Stimulated activated memory B cell treated with anti-CD40 and anti-IgM and Interleukin-4, amounts not matched to agents 10 μg/mL and 1 μg/mL and 100 μg/mL, for 72 hours (primary cell): ENCODE results near the gene TUBB4B.
A peak's percentile ranks its signal among the peaks of the same experiment; 100 is the strongest.

Source experiments
- ATAC-seq: fragments of 150-1000 bp; cut with Tn5 transposase; 2 replicates; pipeline ENCODE4 v1.10.0; 2021
- H3K27ac Mint-ChIP-seq: one replicate; pipeline ENCODE4 v1.8.0; 2022; ENCODE audit warnings: mild to moderate bottlenecking, mixed read lengths
- H3K27me3 Mint-ChIP-seq: one replicate; pipeline ENCODE4 v1.8.0; 2022; ENCODE audit warnings: mixed read lengths
- H3K36me3 Mint-ChIP-seq: one replicate; pipeline ENCODE4 v1.8.0; 2022; ENCODE audit warnings: mixed read lengths
- H3K4me1 Mint-ChIP-seq: one replicate; pipeline ENCODE4 v1.8.0; 2022; ENCODE audit warnings: mixed read lengths
- H3K4me3 Mint-ChIP-seq: one replicate; pipeline ENCODE4 v1.8.0; 2022; ENCODE audit warnings: mild to moderate bottlenecking, moderate library complexity, mixed read lengths
- H3K9me3 Mint-ChIP-seq: one replicate; pipeline ENCODE4 v1.8.0; 2022; ENCODE audit warnings: mixed read lengths

Gene TUBB4B

DNA sequence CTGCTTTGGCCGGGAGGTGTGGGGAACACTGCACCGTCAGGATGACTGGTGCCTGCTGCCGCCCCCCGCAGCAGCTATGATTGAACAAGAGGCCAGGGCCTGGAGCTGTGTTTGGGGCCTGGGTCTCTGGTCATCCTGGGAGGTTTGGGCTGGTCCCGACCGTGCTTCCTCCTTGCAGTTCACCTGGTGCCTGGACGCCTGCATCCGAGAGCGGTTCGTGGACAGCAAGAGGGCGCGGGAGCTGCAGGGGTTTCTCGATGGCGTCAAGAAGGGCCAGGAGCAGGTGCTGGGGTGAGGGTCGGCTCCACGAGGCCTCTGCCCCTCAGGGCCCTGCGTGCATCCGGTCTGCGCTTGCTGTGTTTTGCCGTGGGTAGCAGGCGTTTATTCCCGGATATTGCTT, 23.0 kb downstream of the TUBB4B start:
- H3K27me3 Mint-ChIP-seq, result no peaks in the 10 kb centered on the region
- H3K9me3 Mint-ChIP-seq, result peaks cover 3% of the 10 kb centered on the region
- H3K36me3 Mint-ChIP-seq, result peaks cover 45% of the 10 kb centered on the region
- H3K4me1 Mint-ChIP-seq, result peaks cover 24% of the 10 kb centered on the region
- ATAC-seq, result no peak
- H3K27ac Mint-ChIP-seq, result no peak overlapping the region
- H3K4me3 Mint-ChIP-seq, result no peak overlapping the region

GRCh38 chr9:137265496-137266161, 24.5 kb downstream of the TUBB4B start:
- Mint-ChIP-seq H3K9me3 (peaks cover 3% of the 10 kb centered on the region), H3K36me3 (peaks cover 54% of the 10 kb centered on the region), H3K27me3 (no peaks in the 10 kb centered on the region), H3K4me1 (peaks cover 35% of the 10 kb centered on the region), H3K27ac (no peak overlapping the region), H3K4me3 (no peak overlapping the region)
- ATAC-seq, result no peak

- no peaks in the 10 kb centered on the region for H3K27me3 Mint-ChIP-seq
- H3K27ac Mint-ChIP-seq, result peak overlapping the region; percentile 37
- ATAC-seq, result no peak
- peaks cover 54% of the 10 kb centered on the region for H3K36me3 Mint-ChIP-seq
- peaks cover 39% of the 10 kb centered on the region for H3K4me1 Mint-ChIP-seq
- H3K9me3 Mint-ChIP-seq, result peaks cover 3% of the 10 kb centered on the region
- H3K4me3 Mint-ChIP-seq, result no peak overlapping the region
Measured at GRCh38 chr9:137266162-137266527, 25.1 kb downstream of the TUBB4B start.

DNA sequence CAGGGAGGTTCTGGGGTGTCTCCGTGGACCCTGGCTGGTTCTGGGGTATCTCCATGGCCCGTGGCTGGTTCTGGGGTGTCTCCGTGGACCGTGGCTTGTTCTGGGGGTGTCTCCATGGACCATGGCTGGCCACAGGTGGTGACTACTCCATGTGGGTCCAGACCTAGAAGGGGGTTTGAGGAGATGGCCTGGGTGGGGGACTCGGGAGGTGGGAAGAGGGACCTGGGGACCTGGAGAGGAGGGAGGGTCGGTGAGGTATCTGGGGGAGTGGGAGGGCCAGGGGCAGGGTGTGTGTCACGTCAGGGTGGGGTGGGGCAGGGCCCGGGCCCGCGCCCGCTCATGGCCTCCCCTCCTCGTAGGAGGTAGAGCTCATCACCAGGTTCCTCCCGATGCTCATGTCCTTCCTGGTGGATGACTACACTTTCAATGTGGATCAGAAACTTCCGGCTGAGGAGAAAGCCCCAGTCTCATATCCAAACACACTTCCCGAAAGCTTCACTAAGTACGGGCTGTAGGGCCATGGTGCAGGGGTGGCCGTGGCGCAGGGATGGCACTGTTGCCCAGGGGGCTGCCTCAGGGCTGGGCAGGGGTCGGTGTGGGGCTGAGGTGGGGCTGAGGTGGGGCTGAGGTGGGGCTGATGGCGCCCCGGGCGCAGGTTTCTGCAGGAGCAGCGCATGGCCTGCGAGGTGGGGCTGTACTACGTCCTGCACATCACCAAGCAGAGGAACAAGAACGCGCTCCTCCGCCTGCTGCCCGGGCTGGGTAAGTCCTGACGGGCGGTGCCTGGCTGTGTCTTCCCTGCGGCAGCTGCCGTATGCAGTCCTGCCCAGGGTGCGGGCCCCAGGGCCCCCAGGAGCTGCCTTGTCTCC, 25.7 kb downstream of the TUBB4B start:
- peak overlapping the region; percentile 76 for H3K27ac Mint-ChIP-seq
- peaks cover 3% of the 10 kb centered on the region for H3K9me3 Mint-ChIP-seq
- H3K27me3 Mint-ChIP-seq, result no peaks in the 10 kb centered on the region
- H3K4me3 Mint-ChIP-seq, result no peak overlapping the region
- H3K4me1 Mint-ChIP-seq, result peaks cover 38% of the 10 kb centered on the region
- no peak for ATAC-seq
- H3K36me3 Mint-ChIP-seq, result peaks cover 48% of the 10 kb centered on the region

DNA sequence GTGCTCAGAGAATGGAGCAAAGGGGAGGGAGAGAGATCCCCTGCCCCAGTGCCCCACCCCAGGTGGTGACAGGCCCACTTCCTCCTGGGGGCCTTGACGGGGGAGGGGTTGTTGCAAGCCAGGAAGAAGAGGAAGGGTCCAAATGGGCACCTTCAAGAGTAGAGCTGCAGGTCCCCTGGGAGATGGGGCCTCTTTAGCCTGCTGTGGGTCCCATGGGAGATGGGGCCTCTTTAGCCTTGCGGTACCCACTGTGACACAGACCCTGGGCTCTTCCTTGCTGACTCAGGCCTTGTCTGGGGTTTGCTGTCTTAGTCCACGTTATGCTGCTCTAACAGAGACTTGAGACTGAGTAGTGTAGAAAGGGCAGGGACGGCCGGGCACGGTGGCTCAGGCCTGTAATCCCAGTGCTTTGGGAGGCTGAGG, 26.9 kb downstream of the TUBB4B start:
- H3K4me1 Mint-ChIP-seq, result peaks cover 35% of the 10 kb centered on the region
- peak; percentile 87 for ATAC-seq
- peaks cover 45% of the 10 kb centered on the region for H3K36me3 Mint-ChIP-seq
- no peaks in the 10 kb centered on the region for H3K27me3 Mint-ChIP-seq
- H3K27ac Mint-ChIP-seq, result peak overlapping the region; percentile 76
- peak overlapping the region; percentile 81 for H3K4me3 Mint-ChIP-seq
- peaks cover 3% of the 10 kb centered on the region for H3K9me3 Mint-ChIP-seq

GRCh38 chr9:137268538-137269201, 27.6 kb downstream of the TUBB4B start:
- ATAC-seq, result no peak
- Mint-ChIP-seq H3K4me1 (peaks cover 35% of the 10 kb centered on the region), H3K27me3 (no peaks in the 10 kb centered on the region), H3K36me3 (peaks cover 47% of the 10 kb centered on the region), H3K9me3 (peaks cover 3% of the 10 kb centered on the region), H3K4me3 (peak overlapping the region; percentile 81), H3K27ac (peak overlapping the region; percentile 76)

- peak overlapping the region; percentile 76 for H3K27ac Mint-ChIP-seq
- H3K4me3 Mint-ChIP-seq, result peak overlapping the region; percentile 81
- peaks cover 38% of the 10 kb centered on the region for H3K4me1 Mint-ChIP-seq
- H3K9me3 Mint-ChIP-seq, result peaks cover 3% of the 10 kb centered on the region
- H3K36me3 Mint-ChIP-seq, result peaks cover 44% of the 10 kb centered on the region
- H3K27me3 Mint-ChIP-seq, result no peaks in the 10 kb centered on the region
- ATAC-seq, result peak; percentile 68
Measured at GRCh38 chr9:137269231-137269772, 28.2 kb downstream of the TUBB4B start.

- no peak overlapping the region for H3K4me3 Mint-ChIP-seq
- ATAC-seq, result no peak
- H3K9me3 Mint-ChIP-seq, result peaks cover 3% of the 10 kb centered on the region
- H3K27ac Mint-ChIP-seq, result no peak overlapping the region
- H3K36me3 Mint-ChIP-seq, result peaks cover 41% of the 10 kb centered on the region
- H3K27me3 Mint-ChIP-seq, result no peaks in the 10 kb centered on the region
- peaks cover 56% of the 10 kb centered on the region for H3K4me1 Mint-ChIP-seq
Measured at GRCh38 chr9:137270929-137271695, 30.0 kb downstream of the TUBB4B start.

- ATAC-seq, result no peak
- H3K36me3 Mint-ChIP-seq, result peaks cover 41% of the 10 kb centered on the region
- H3K4me3 Mint-ChIP-seq, result no peak overlapping the region
- no peak overlapping the region for H3K27ac Mint-ChIP-seq
- H3K27me3 Mint-ChIP-seq, result no peaks in the 10 kb centered on the region
- H3K4me1 Mint-ChIP-seq, result peaks cover 62% of the 10 kb centered on the region
- H3K9me3 Mint-ChIP-seq, result peaks cover 3% of the 10 kb centered on the region
Measured at GRCh38 chr9:137271696-137272076, 30.6 kb downstream of the TUBB4B start.

DNA sequence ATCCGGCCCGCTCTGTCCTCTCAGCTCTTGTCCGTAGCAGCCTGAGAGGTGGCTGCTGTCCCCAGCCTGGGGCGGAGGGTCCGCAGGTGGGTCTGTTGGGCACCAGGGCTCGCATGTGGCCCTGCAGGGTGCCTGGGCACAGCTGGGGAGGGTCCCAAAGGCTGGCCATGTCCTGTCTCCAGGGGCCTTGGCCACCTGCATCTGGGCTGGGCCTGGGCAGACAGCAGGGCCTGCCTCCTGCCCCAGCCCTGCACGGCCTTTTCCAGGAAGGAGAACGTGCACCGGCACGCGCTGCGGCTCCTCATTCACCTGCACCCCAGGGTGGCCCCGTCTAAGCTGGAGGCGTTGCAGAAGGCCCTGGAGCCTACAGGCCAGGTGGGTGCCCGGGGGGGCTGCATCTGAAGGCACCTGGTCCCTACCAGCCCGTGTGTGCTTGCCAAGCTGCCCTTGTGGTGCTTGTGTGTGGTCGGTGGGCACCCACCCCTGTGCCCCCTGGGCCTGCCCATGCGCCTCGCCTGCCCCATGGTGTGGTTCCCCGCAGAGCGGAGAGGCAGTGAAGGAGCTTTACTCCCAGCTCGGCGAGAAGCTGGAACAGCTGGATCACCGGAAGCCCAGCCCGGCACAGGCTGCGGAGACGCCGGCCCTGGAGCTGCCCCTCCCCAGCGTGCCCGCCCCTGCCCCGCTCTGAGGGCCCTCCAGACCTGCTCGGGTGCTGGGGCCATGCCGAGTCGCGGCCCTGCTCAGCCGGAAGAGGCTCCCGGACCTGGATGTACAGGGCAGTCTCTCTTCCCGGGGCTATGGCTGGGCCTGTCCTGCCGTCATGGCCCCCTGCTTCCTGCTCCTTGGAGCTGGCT, 31.4 kb downstream of the TUBB4B start:
- Mint-ChIP-seq H3K9me3 (peaks cover 3% of the 10 kb centered on the region), H3K27ac (no peak overlapping the region), H3K36me3 (peaks cover 34% of the 10 kb centered on the region), H3K4me1 (peaks cover 69% of the 10 kb centered on the region), H3K4me3 (no peak overlapping the region), H3K27me3 (no peaks in the 10 kb centered on the region)
- ATAC-seq, result no peak

DNA sequence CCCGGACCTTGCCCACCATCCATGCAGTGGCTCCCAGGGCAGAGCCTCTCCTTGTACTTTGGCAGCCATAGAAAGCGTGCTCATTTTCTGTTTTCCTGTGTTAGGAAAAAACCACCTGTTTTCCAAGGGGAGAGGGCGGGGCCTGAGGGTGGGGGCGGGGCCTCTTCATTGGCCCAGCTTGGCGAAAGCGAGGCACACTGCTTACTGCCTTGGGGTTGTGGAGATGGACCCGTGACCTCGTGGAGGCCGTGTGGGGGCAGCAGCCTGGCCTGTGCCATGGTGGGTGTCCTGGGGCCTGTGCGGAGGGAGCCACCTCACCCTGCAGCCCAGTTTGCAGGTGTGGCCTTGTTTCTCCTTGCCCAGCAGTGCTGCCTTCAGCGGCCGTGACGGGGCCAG, 32.0 kb downstream of the TUBB4B start:
- H3K27me3 Mint-ChIP-seq, result no peaks in the 10 kb centered on the region
- peaks cover 3% of the 10 kb centered on the region for H3K9me3 Mint-ChIP-seq
- no peak overlapping the region for H3K27ac Mint-ChIP-seq
- peaks cover 27% of the 10 kb centered on the region for H3K36me3 Mint-ChIP-seq
- no peak overlapping the region for H3K4me3 Mint-ChIP-seq
- H3K4me1 Mint-ChIP-seq, result peaks cover 67% of the 10 kb centered on the region
- no peak for ATAC-seq

DNA sequence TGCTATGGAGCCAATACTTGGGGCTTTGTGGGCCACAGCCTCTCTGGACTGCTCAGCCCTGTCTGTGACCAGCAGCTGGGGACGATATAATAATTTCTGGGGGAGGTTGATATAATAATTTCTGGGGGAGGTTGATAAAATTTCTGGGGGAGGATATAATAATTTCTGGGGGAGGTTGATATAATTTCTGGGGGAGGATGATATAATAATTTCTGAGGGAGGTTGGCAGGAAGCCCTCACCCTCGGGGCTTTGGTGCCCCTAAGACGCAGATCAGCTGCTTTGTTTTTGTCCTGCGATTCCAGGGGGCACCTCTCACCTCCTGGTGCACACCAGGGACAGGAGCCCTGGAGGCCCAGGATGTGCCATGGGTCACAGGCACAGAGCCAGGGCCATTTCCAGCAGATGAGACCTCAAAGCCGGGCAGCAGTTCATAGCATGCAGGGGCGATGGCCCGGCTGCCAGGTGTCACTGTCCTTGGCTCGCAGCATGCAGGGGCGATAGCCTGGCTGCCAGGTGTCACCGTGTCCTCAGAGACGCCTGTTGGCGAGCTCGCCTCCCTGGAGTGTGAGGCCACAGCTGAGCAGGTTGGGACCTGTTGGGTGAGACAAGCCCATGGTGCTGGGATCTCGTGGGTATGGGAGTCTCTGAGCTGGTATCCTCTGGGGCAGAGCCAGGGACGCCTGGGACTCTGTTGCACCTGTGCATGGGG, 32.7 kb downstream of the TUBB4B start:
- Mint-ChIP-seq H3K4me1 (peaks cover 60% of the 10 kb centered on the region), H3K4me3 (no peak overlapping the region), H3K27ac (peak overlapping the region; percentile 96), H3K27me3 (no peaks in the 10 kb centered on the region), H3K9me3 (no peaks in the 10 kb centered on the region), H3K36me3 (peaks cover 21% of the 10 kb centered on the region)
- ATAC-seq, result no peak

DNA sequence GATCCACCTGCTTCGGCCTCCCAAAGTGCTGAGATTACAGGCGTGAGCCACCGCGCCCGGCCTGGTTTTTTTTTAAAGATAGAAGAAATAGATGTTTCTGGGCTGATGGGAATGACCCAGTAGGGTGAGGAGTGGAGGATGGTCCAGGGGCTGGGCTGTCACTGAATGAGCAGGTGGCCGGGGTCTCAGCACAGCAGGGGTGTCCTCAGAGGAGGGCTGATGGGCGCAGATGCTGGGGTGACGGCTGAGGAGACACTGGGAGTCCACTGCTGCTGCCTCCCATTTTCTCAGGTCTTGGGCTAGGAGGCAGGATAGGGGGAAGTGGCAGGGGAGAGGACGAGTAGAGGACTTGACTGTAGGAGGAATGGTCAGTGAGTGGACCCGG, 34.1 kb downstream of the TUBB4B start:
- Mint-ChIP-seq H3K36me3 (peaks cover 10% of the 10 kb centered on the region), H3K27me3 (no peaks in the 10 kb centered on the region), H3K4me3 (peak overlapping the region; percentile 55), H3K27ac (peak overlapping the region; percentile 96), H3K4me1 (peaks cover 46% of the 10 kb centered on the region), H3K9me3 (no peaks in the 10 kb centered on the region)
- no peak for ATAC-seq
